GM12865 (cell line): Measurements from ENCODE around the gene MAN2A2.
A peak's percentile ranks its signal among the peaks of the same experiment; 100 is the strongest.
"Not testable (repeated sequence)": the region's sequence is repeated elsewhere in the genome, so short reads cannot be mapped to it uniquely, and the experiment has no call there.

ENCODE experiments used
- DNase-seq: peaks from one replicate; pipeline ENCODE4 v3.0.0; 2010; ENCODE audit warnings: low read depth
- H3K4me3 ChIP-seq: 2 replicates; pipeline ENCODE4 v1.5.1; 2011; ENCODE audit warnings: mild to moderate bottlenecking, low read depth, low read length, control low read depth
- CTCF ChIP-seq: IDR thresholded peaks from 2 replicates; pipeline ENCODE4 v1.5.1; 2011; ENCODE audit warnings: low read length, control low read depth, low read depth, inconsistent platforms; ENCODE audit not compliant: insufficient read depth; ENCODE audit errors: missing control alignments

Gene MAN2A2

GRCh38 chr15:90921887-90922286, 18.8 kb downstream of the MAN2A2 start:
- no peak for TF ChIP-seq CTCF
- no peak for DNase-seq
- H3K4me3 ChIP-seq, result no peak overlapping the region

GRCh38 chr15:90922712-90923322, 19.7 kb downstream of the MAN2A2 start:
- peak; percentile 87 for DNase-seq
- H3K4me3 ChIP-seq, result not testable (repeated sequence)

- TF ChIP-seq CTCF, result no peak
- H3K4me3 ChIP-seq, result peak overlapping the region; percentile 32; the same call in 1 of the 2 replicates
- peak; percentile 83 for DNase-seq
These were observed 21.3 kb downstream of the MAN2A2 start for GRCh38 chr15:90924375-90924774.

GRCh38 chr15:90926766-90927165, 23.7 kb downstream of the MAN2A2 start:
- not testable (repeated sequence) for H3K4me3 ChIP-seq, DNase-seq

- not testable (repeated sequence) for DNase-seq, H3K4me3 ChIP-seq
These were observed 25.0 kb downstream of the MAN2A2 start for GRCh38 chr15:90928106-90928505.

GRCh38 chr15:90929246-90930019, 26.3 kb downstream of the MAN2A2 start:
- DNase-seq, result no peak
- H3K4me3 ChIP-seq, result peak overlapping the region; percentile 85

GRCh38 chr15:90930861-90931574, 27.9 kb downstream of the MAN2A2 start:
- peak; percentile 39 for DNase-seq

More at GRCh38 chr15:90929246-90930019, 26.3 kb downstream of the MAN2A2 start:
- TF ChIP-seq CTCF, result no peak

GRCh38 chr15:90931575-90931827, 28.4 kb downstream of the MAN2A2 start:
- TF ChIP-seq CTCF, result no peak
- no peak for DNase-seq
- peak overlapping the region; percentile 85 for H3K4me3 ChIP-seq

More at GRCh38 chr15:90930861-90931574, 27.9 kb downstream of the MAN2A2 start:
- H3K4me3 ChIP-seq, result peak overlapping the region; percentile 85
- no peak for TF ChIP-seq CTCF
